GM10248 (cell line): ENCODE data around the gene BCL2L11.

Experiments
- CTCF ChIA-PET: fragments of 300-600 bp; sonication (Branson Sonifier 250); formaldehyde crosslinking; extraction: SDS; loops from one replicate; lab custom pipeline; 2021; ENCODE audit warnings: antibody characterized with exemption; lab: Yijun Ruan, JAX
- POLR2A ChIA-PET: fragments of 350-650 bp; sonication (Branson Sonifier 250); formaldehyde crosslinking; extraction: SDS; loops from one replicate; lab custom pipeline; 2020; ENCODE audit warnings: antibody characterized with exemption; lab: Yijun Ruan, JAX
- DNase-seq: peaks from one replicate; pipeline ENCODE4 v3.0.0; 2012; ENCODE audit errors: extremely low spot score
- CTCF ChIP-seq: IDR thresholded peaks from 2 replicates; pipeline ENCODE4 v1.5.1; 2012; ENCODE audit warnings: mild to moderate bottlenecking, low read depth; ENCODE audit errors: extremely low read depth, missing control alignments, control extremely low read depth

BCL2L11 gene

DNA sequence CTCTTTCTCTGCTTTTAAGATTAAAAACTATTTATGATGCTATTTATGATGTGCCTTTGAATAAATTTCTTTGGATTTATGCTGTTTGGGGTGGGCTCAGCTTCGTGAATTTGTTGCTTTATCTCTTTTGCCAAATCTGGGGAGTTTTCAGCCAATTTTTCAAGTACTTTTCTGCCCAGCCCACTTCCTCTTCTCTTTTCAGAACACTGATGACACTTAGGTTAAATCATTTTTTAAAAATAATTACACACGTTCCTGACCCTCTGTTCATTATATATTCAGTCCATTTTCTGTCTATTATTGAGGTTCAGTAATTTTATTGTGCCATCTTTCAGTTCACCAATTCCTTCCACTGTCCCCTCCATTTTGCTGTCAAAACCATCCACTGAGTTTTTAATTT is 14.8 kb upstream of the BCL2L11 start:
- TF ChIP-seq CTCF = no peak
- no peak for DNase-seq
- CTCF ChIA-PET = no interaction called here
- POLR2A ChIA-PET = no interaction called here

DNA sequence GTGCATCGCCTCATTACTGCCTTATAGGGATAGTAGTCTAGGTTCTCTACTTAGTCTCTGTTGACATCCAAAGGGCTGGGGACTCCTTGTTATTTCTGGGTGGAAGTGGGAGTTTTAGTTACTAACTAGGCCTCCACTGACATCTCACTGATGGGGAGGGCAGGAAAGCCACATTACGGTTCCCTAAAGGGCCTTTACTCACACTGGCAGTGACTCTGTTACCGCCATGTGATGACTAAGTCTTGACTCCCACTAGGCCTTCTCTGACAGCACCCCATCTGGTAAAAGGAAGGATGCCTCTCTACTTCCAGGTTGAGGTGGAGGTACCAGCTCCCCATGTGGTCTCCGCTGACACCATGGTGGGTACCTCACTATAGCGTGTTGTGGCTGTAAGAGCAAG is 14.0 kb upstream of the BCL2L11 start:
- ChIA-PET CTCF (no interaction called here), POLR2A (no interaction called here)
- TF ChIP-seq CTCF = no peak
- no peak for DNase-seq

- no peak for DNase-seq
- no peak for TF ChIP-seq CTCF
- POLR2A ChIA-PET = no interaction called here
- CTCF ChIA-PET = no interaction called here
These were observed 11.9 kb upstream of the BCL2L11 start for GRCh38 chr2:111108745-111109271.

GRCh38 chr2:111111101-111111755 is 9.5 kb upstream of the BCL2L11 start:
- POLR2A ChIA-PET = no interaction called here
- CTCF ChIA-PET = no interaction called here
- no peak for TF ChIP-seq CTCF
- DNase-seq = no peak

- CTCF ChIA-PET = interaction anchor here (1.0 kb wide), 2 partner anchors 14 to 56 kb away, joined by 3 read pairs; no protein-coding TSS in a partner anchor
- DNase-seq = no peak
- TF ChIP-seq CTCF = no peak
- POLR2A ChIA-PET = no interaction called here
These were observed 6.9 kb upstream of the BCL2L11 start for GRCh38 chr2:111113838-111114237.

GRCh38 chr2:111116011-111116746 is 4.5 kb upstream of the BCL2L11 start:
- DNase-seq = peak; percentile 44
- TF ChIP-seq CTCF = peak; percentile 8
- ChIA-PET CTCF (no interaction called here), POLR2A (no interaction called here)
